Measurements from ENCODE around the gene NAP1L1. TPM values are rescaled to one million over a fixed set of nuclear protein-coding genes. Genes with fewer than 3 reads are reported as not detected.
A peak's percentile ranks its signal among the peaks of the same experiment; 100 is the strongest.

The NAP1L1 gene
- total RNA-seq, 1 experiment from 2014 or later = 946 TPM

GRCh38 chr12:76031414-76032042 lies 53.0 kb downstream of the NAP1L1 start, which contains the start of gene PHLDA1 (continued):
- TF ChIP-seq ARID4B (CRISPR knock-in tag; IDR thresholded peaks at IDR 0.05; ENCODE audit: borderline replicate concordance) (no peak), FOXP4 (CRISPR knock-in tag; IDR thresholded peaks at IDR 0.05) (peak; percentile 46; the same call in 1 of the 2 replicates), NR3C1 (CRISPR knock-in tag; conservative IDR thresholded peaks at IDR 0.05; ENCODE audit: low read depth) (no peak), AFF4 (CRISPR knock-in tag; IDR thresholded peaks at IDR 0.05; ENCODE audit: borderline replicate concordance) (peak; percentile 52; the same call in 1 of the 2 replicates)
- TF ChIP-seq, protein P1, sequence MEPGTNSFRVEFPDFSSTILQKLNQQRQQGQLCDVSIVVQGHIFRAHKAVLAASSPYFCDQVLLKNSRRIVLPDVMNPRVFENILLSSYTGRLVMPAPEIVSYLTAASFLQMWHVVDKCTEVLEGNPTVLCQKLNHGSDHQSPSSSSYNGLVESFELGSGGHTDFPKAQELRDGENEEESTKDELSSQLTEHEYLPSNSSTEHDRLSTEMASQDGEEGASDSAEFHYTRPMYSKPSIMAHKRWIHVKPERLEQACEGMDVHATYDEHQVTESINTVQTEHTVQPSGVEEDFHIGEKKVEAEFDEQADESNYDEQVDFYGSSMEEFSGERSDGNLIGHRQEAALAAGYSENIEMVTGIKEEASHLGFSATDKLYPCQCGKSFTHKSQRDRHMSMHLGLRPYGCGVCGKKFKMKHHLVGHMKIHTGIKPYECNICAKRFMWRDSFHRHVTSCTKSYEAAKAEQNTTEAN (CRISPR knock-in tag; IDR thresholded peaks at IDR 0.05) = 0 out of 2 replicates have a peak, but pooled peaks have one; percentile 1

DNA sequence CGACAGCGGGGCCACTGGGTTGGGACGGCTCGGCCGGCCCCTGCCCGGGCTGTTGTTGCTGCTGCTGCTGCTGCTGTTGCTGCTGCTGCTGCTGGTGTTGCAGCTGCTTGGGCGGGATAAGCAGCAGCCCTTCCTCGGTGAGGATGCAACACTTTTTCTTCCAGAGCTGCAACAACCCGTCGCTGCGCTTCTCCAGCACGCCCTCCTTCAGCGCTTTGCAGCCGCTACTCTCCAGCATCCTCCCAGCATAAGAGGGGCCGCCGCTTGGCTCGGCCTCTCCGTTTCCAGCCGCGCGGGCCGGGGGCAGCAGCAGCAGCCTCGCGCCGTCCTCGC lies 53.4 kb downstream of the NAP1L1 start:
- ATAC-seq = peak; percentile 4
- ChIA-PET POLR2A (interaction anchor here (0.6 to 2.2 kb wide), 5 partner anchors 10 to 520 kb away, joined by 3 to 14 read pairs (median 4); partner anchors contain the start of gene KRR1), CTCF (interaction anchor here (0.7 to 4.8 kb wide), 18 partner anchors 9 to 556 kb away, joined by 3 to 24 read pairs (median 4); no protein-coding TSS in a partner anchor)

More for the DNA sequence above, 53.4 kb downstream of the NAP1L1 start:
- peaks cover 32% of the 10 kb centered on the region for H3K36me3 Mint-ChIP-seq
- H3K27ac Mint-ChIP-seq = no peak overlapping the region
- TF ChIP-seq MYBL2 (CRISPR knock-in tag; IDR thresholded peaks at IDR 0.05) = 0 out of 2 replicates have a peak, but pooled peaks have one; percentile 15
- peak; percentile 40; the same call in 1 of the 2 replicates for TF ChIP-seq ARID4B (CRISPR knock-in tag; IDR thresholded peaks at IDR 0.05; ENCODE audit: borderline replicate concordance)
- TF ChIP-seq E2F1 (CRISPR knock-in tag; IDR thresholded peaks at IDR 0.05) = no peak
- TF ChIP-seq, protein P2, sequence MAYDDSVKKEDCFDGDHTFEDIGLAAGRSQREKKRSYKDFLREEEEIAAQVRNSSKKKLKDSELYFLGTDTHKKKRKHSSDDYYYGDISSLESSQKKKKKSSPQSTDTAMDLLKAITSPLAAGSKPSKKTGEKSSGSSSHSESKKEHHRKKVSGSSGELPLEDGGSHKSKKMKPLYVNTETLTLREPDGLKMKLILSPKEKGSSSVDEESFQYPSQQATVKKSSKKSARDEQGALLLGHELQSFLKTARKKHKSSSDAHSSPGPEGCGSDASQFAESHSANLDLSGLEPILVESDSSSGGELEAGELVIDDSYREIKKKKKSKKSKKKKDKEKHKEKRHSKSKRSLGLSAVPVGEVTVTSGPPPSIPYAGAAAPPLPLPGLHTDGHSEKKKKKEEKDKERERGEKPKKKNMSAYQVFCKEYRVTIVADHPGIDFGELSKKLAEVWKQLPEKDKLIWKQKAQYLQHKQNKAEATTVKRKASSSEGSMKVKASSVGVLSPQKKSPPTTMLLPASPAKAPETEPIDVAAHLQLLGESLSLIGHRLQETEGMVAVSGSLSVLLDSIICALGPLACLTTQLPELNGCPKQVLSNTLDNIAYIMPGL (CRISPR knock-in tag; IDR thresholded peaks at IDR 0.05) = 0 out of 2 replicates have a peak, but pooled peaks have one; percentile 40
- no peak for DNase-seq (ENCODE audit: low spot score)
- no peaks in the 10 kb centered on the region for H3K9me3 Mint-ChIP-seq
- H3K4me1 Mint-ChIP-seq = peaks cover 58% of the 10 kb centered on the region
- peaks cover 3% of the 10 kb centered on the region; the same call in 1 of the 2 replicates for H3K27me3 Mint-ChIP-seq (ENCODE audit: low read depth)
- peak overlapping the region; percentile 91 for H3K4me3 Mint-ChIP-seq

Data from WTC11 (cell line).